ENCODE measurements around the gene ADAM10.
"Not testable (repeated sequence)": the region's sequence is repeated elsewhere in the genome, so short reads cannot be mapped to it uniquely, and the experiment has no call there.

ADAM10 gene

DNA sequence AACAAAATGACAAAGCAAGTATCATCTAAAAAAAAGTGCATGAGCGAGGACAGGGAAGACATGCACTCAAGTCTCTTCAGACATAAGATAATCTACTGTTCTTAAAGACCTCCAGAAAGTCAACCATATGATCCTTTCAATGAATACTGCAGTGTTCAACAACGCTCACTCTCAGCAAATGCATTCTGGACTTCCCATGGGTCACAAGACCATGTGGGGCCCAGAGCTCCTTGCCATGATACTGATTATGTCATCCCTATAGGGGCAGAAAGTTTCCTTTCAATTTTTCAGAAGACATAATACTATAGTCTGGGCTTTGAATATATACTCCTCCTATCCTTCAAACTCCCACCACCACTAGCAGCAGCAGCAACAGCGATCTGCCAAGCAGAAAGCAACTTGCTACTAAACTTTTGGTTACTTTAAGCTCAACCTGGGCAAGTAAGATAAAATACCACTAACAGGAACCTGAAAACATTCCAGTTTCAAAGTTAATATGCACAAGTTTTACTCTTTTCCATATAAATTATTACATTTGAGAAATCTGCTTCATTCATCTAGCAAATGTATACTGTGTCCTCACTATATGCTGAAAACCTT, 143.5 kb downstream of the ADAM10 start:
- DNase-seq = no peak

DNA sequence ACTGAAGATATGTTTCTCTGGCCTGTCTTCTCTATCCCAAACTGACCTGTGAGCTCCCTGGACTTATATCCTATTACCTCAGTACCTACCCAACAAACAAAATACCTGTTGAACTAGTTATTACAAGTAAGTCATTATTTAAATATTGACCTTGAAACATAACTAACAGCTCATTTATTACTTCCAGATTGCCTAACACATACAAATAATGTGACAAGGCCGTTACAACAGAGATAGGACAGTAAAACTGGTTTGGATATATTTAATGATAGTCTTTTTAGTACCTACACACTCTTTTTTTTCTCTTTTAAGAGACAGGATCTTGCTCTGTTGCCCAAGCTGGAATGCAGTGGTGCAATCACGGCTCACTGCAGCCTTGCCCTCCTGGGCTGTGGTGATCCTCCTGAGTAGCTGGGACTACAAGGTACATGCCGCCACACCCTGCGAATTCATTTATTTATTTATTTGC, 145.0 kb downstream of the ADAM10 start:
- no peak for DNase-seq

DNA sequence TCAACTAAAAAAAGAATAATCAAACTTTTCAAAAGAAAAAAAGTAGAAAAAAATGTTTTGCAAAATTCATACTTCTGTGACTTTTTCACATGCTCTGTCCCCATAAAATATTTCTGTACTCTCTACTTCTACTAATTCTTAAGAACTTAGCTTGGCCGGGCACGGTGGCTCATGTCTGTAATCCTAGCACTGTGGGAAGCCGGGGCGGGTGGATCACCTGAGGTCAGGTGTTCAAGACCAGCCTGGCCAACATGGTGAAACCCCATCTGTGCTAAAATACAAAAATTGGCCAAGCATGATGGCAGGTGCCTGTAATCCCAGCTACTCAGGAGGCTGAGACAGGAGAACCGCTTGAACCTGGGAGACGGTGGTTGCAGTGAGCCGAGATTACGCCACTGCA, 145.6 kb downstream of the ADAM10 start:
- DNase-seq = not testable (repeated sequence)

DNA sequence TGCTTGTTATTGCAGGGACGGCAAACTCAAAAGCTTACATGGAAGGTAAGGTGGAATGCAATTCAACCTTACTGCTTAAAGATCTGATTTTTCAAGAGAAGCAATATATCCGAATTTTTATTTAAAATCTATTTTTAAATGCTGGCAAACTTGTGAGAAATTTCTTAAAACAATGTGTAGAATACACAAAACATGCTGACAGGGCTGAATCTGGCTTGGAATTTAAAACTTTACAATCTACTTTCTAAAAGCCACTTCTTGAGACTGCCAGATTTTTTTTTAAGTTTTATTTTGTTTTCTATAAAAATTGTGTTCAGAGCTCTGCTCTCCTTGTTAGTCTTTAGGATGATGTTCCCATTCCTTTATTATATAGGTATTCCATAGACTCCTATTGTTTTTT, 146.7 kb downstream of the ADAM10 start:
- DNase-seq = no peak

DNA sequence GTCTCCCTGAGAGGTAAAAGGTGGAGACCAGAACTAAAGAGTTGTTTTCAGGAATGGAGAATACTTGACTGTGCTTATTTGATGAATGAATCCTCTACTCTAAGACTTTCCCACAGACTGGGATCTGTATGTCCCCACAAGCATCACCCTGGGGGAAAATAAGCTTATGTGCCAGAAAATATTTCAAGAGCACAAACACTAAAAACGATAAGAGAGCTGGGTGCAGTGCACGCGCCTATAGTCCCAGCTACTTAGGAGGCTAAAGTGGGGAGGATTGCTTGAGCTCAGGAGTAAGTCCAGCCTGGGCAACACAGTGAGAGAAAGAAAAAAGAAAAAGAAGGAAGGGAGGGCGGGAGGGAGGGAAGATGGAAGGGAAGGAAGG, 150.7 kb downstream of the ADAM10 start:
- DNase-seq = no peak

DNA sequence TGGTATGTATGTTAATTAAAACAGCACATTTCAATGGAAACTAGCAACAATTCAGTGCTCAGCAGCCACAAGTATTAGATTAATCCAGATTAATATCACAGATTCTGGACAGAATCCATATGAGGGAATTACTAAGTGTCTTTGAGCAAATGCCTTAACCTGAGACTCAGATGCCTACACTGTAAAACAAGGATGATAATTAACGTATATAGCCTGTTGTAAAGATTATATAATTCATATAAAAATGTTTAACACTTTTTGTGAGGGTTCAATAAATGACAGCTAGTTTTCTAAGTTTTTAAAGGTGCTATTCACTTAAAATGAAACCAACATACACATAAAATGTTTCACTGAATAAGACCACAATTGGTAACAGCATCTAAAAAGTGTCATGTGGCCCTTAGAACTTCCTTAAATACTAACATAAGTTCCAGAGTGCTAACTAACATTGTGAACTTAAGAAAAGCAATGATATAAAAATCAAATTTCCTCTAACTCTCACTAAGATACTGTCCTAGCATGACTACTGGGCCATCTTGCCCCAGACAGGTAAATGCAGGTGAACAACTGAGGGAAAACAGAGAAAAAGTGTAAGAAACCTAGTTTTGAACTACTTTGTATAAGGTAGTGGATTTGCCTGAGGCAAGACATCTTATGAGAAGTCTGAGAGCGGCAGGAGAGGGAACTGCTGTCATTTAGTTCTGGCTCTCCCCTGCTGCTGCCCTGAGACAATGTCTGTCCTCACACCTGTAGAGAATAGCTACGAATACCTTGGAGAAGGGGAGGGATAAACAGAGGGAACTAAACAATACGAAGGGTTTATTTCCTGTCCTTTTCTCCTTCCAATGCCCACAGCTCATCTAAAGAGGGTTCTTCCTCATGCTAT, 151.3 kb downstream of the ADAM10 start:
- no peak for DNase-seq

DNA sequence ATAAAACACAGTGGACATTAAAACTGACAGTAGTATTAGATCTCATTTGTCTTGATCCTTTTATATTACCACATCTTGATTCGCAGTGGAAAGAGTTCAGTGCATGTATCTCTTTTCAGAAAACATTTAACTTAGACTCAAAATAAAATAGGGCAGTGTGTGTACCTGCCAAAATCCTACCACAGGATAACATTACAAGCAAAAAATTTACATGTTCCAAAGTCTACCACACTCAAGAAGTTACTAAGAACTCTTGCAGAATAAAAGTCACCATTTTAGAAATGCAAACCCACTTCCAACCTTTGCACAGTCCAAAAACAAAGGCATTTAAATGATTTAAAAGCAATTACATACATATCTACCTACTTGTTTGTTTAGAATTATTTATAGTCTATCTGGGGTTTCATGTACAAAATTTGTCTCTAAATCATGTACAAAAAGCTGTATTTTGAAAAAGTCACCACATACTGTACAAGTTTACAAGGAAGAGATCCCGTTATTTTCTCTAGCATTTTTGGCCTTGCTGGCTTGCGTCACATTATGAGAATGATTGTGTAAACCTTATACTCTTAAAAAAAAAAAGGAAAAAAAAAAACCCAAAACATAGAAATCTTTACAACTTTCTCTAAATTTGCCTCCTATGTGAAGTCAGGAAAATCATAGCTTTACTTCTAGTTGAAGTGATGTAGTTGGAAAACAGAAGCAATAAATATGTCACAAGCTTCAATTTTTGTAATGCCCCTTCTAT, 153.8 kb downstream of the ADAM10 start:
- no peak for DNase-seq

DNA sequence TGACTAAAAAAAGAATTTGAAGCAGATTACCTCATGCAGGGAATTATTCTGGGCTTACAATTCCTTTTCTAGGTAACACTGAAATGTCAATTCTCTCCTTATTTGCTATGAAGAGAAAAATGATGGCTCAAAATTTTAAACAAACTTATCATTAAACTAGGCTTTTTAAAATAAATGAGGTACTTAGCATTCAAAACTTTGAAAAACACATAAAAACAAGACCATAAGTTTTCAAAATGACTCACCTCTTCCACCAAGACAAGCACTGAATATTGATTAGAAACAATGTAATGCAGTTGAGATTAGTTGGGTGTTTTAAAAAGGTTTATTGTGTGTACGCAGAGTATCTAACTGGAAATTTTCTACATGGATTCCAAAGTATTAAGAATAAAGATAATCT, 154.6 kb downstream of the ADAM10 start:
- DNase-seq = no peak

DNA sequence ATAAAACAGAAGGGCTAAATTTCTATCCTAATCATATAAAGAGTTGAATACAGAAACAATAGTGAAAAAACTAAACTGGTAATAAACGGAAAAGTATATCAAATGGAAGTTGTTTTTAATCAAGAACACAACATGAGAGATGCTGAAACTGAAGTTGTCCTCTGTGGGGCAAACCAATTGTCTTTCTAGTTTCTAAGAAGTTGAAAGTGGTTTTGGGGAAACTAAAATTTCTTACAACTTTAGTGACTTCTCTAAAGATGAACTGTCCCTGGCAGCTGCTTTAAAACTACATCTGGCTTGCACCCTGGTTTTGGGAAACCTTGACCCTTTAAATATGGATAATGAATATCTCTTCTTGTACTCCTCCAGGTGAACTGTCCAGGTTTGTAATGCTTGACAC, 155.6 kb downstream of the ADAM10 start:
- no peak for DNase-seq

DNA sequence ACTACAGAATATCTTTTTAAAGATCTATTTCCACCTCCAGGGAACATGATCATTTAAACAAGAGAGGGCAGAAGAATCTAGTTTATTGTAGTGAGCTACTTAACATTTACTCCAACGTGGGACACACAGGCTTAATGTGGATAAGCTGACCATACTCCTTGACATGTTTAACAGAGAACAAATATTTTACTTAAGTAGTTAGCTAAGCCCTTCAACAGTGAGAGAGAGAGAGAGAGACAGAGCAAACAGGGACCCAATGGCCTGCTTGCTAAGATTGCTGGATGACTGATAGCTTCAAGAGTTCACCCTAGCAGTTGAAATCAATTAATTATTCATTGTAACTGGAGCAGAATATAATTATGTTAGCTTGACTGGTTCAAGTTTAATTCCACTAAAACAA, 158.6 kb downstream of the ADAM10 start:
- DNase-seq = no peak

DNA sequence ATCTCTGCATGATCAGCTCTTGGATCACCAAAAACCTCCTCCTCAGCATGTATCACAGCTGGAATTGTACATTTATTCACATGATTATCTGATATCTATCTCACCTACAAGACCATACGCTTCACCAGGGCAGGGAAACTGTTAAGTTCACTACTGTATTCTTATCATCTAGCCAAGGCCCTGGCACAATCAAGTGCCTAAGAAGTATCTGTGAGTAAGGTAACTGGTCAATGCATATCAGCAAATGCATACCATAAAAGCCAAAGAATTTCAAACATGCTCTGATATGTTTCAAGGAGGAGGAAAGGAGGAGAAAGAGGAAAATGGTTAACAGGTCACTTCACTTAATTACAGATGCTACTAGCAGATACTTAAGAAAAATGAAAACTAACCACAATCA, 159.3 kb downstream of the ADAM10 start:
- DNase-seq = no peak

DNA sequence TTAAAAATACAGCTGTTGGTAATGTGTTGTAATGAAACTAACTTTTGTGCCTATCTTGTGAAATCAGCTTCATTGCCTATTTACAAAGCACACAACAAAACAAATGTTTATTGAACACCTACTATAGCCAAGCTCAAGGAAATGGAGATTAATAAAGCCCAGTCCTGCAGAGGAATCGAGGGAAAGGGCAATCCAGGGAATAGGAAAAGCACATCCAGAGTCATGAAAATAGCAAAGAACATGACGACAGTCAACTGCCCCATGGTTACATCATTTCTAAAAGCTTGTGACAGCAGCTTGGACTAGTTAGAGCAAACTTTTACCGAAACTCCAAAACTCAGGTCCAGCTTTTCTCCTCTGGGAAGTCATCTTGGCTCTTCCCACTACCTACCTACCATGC, 160.5 kb downstream of the ADAM10 start:
- no peak for DNase-seq

DNA sequence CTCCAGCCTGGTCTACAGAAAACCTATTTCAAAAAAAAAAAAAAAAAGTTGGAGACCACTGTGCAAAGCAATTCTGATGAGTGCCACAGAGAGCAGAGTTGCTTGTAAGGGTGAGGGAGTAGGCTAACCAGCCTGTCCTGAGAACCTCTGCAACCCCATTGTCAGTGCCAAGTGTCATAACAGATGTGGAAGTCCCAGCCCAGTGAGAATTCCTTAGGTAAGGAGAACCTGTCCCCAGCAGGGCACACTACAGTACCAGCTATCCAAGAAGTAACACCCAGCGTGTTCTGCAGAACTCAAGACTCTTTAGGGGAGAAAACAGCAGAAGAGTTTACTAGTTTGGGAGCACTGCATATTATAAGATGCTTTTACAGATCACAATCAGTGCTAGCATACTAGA, 161.4 kb downstream of the ADAM10 start:
- DNase-seq = no peak

DNA sequence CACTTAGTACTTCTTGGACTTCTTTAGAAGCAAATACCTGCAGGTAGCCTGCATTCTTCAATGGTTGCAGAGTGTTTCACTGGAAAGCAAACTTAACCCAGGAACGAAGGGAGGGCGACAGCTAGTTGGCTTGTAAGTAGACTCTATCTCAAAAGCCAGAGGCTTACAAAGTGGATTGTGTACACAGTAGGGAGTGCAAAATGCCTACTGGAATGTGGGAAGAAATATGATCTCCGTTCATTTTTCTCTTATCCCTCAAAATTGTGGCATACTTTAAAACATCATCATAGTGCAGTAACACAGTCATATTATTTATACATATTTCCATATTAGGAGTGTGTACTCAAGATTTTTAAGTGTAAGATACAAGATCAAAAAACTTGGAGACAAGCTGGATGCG, 162.0 kb downstream of the ADAM10 start:
- DNase-seq = no peak

DNA sequence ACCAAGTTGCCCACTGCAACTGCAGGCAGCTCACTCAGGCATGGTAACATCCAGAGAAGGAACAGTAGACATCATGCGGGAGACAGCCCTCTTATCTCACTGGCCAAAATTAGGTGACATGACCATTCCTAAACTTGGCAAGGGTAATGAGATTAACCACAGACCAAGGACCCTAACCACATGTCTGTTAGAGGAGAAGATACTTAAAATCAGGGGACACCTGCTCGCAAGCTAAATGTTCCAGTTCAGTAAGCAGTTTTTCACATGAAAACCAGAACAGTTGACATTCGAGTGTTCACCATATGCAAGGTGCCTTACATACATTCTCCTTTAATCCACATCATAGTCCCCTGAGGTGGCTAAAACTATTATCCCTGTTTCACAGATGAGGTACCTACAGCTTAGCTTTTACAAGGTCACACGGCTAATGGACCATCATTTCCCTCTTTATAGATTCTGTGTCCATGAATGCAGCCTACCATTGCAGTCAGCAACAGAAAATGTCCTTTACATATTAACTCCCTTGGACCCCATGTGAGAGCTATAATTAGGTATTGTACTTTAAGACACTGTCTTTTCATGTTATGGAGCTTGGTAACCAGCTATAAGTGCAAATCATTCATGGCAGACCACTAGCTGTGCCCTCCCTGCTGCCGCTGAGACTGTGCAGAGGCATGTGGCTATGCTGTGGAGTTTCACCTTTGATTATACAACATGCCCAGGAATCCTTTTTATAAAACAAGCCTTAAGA, 163.6 kb downstream of the ADAM10 start:
- DNase-seq = no peak

DNA sequence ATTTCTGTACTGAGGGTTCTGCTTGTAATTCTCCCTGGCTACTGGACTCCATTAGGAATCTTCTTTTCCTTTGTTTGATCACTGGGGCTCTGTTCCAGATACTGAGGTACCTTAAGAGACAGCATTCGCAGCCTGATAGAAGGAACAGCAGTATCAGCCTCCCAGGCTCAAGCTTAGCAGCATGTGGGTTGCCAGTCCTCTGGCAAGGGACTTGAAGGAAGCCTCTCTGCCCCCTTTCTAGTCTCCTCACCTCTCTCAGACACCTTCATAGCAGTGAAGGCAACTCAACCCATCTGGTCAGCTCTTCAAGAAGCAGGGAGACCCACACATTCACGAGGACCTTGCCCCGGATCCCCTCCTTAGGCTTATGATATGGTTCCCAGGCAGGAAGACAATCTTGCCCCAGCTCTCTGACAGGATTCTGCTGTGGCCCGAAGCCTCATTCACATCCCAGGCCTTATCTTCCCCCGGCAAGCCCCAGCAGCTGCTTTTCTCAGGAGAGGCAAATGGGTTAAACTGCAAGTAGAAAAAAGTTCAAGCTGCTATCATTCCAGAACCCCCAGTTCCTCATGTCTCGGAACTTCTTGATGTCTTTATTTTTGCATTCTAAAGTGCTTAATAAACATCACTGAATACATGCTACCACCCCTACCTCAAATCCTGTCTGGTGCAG, 164.6 kb downstream of the ADAM10 start:
- DNase-seq = no peak

DNA sequence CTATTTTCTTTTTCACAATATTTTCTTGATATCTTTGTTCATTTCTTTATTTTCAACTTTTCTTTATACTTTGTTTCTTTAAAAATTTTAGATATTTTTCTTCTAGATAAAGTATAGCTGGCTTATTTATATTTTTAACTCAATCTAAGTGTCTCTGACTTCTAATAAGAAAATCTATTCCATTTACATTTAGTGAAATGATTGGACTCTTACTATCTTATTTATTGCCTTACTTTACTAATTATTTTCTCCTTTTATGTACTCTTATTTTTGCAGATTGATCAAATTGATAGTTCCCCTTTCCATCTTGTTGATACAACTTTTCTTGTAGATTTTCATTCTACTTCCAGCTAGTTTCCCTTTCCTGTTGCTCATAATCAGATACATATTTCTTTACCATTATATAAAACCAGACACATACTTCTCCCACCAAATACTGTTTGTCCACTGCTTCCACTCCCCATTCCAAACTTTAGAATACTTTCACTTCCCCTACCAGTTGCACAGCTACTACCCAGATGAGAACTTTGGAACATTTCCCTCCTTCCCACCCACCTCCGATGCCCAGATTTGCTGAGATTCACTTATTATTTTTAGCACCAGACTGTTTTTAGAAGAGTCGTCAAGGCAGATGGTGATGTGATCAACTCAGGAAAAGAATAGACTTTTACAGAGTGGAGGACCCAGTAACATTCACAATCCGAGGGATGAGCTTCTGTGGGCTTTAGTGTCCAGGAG, 166.2 kb downstream of the ADAM10 start:
- no peak for DNase-seq

DNA sequence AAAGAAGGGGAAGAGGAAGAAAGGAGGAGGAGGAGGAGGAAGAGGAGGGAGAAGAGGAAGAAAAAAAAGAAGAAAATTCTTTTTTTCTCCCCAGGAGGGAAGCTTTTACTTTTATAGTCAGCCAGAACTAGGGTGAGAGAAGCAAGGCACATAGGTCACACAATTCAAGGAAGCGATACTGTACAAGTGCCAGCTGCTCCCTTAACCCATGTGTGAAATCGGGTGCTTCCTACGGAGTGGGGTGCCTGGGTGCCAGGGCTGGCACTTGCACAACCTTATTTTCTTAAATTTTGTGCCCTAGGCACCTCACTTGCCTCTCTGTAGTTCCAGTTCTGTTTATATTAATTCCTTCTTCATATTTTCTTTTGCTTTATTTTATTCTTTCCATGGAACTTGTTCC, 167.3 kb downstream of the ADAM10 start:
- DNase-seq = no peak

DNA sequence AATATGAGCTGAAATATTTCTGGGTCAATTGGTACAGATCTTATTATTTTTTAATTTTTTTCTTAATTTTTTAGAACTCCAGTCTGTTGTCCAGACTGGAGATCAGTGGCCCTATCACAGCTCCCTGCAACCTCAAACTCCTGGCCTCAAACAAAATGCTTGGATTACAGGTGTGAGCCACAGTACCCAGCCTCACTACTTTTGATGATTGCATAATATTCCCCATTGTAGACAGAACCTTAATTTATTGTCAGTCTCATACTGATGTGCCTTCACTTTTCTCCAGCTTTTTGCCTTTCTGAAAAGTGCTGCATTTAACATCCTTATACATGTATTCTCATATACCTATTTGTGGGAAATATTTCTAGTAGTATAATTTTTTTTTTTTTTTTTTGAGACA, 172.8 kb downstream of the ADAM10 start:
- DNase-seq = no peak

DNA sequence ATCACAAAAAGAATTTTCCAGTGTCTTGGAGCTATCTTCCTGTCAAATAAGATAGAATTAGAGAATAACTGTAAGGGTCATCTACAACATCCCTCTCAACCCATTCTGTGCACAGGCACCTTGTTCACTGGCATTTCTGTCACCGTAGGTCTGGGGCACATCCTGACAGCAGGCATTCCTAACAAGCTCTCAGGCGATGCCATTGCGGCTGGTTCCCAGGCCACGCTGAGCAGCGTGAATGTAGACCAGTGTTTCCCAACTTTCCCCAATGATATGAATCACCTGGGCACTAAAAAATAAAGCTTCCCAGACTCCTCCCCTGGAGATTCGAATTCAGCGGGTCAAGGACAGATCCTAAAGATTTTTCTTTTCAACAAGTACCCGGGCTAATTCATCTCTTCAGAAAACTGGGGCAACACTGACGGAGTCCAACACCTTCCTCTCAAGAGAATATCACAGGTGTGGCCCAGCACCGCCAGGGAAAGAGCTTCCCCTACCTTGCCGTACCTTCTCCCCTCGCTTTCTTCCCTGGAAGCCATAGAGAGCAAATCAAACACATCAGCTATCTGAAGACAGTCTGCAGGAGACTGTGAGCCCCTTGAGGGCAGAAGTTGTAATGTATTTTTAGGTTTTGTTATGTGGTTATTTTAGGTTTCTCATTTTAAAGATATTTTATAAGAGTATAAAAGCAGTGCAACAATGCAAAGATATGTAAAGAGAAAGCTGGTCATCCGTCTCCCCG, 174.3 kb downstream of the ADAM10 start:
- no peak for DNase-seq

DNA sequence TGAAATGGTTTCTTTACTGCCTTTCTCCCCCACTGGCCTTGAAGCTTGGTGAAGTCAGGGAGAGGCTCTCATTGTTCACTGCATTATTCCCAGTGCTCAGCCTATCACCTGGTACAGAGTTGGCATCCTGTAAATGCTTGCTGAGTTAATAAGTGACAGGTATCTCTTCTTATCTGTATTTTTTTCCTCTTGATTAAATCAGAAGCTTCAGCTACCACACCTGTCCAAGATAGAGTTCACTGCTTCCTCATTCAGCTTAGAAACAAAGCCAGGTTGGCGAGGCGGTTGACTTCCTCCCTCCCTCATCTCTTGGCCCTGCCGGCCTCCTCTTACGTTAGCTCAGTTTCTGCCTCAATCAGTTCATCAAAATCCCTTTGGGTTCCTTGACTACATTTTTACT, 174.9 kb downstream of the ADAM10 start:
- DNase-seq = no peak
